Loucy (cell line): ENCODE measurements around the gene TBC1D24.

ENCODE experiments used
- H2AFZ ChIP-seq: fragments of 200-600 bp; sonication (generic); 2 replicates; pipeline ENCODE4 v1.6.0; 2016; ENCODE audit warnings: antibody characterized with exemption, mild to moderate bottlenecking, low read length, moderate library complexity
- H3F3A ChIP-seq: fragments of 200-600 bp; 2 replicates; pipeline ENCODE4 v1.6.0; 2016; ENCODE audit warnings: antibody characterized with exemption, low read depth, mild to moderate bottlenecking
- H3K27me3 ChIP-seq: fragments of 200-600 bp; sonication (generic); 2 replicates; pipeline ENCODE4 v1.6.1; 2014; ENCODE audit warnings: low read length, mild to moderate bottlenecking; ENCODE audit not compliant: insufficient read depth, poor library complexity, severe bottlenecking
- H3K36me3 ChIP-seq: fragments of 200-600 bp; sonication (generic); 2 replicates; pipeline ENCODE4 v1.6.1; 2016; ENCODE audit warnings: low read length; ENCODE audit not compliant: insufficient read depth
- H3K4me1 ChIP-seq: fragments of 200-600 bp; sonication (generic); 2 replicates; pipeline ENCODE4 v1.5.1; 2014; ENCODE audit warnings: low read length, mild to moderate bottlenecking; ENCODE audit not compliant: insufficient read depth, poor library complexity, severe bottlenecking
- H3K4me2 ChIP-seq: fragments of 200-600 bp; sonication (generic); 2 replicates; pipeline ENCODE4 v1.6.0; 2014; ENCODE audit warnings: antibody characterized with exemption, low read length, low read depth, mild to moderate bottlenecking; ENCODE audit not compliant: poor library complexity, severe bottlenecking
- H3K4me3 ChIP-seq: fragments of 200-600 bp; sonication (generic); 2 replicates; pipeline ENCODE4 v1.5.1; 2014; ENCODE audit warnings: low read length, mild to moderate bottlenecking, mixed read lengths; ENCODE audit not compliant: poor library complexity, severe bottlenecking
- H3K79me2 ChIP-seq: fragments of 200-600 bp; sonication (generic); 2 replicates; pipeline ENCODE4 v1.6.1; 2014; ENCODE audit warnings: low read length; ENCODE audit not compliant: insufficient read depth
- H3K9ac ChIP-seq: fragments of 200-600 bp; sonication (generic); 2 replicates; pipeline ENCODE4 v1.6.0; 2014; ENCODE audit warnings: mild to moderate bottlenecking, low read depth, low read length, moderate library complexity; ENCODE audit not compliant: poor library complexity, severe bottlenecking
- H3K9me2 ChIP-seq: fragments of 200-600 bp; sonication (generic); replicated peaks from 2 replicates; pipeline ENCODE4 v1.6.1; 2016; ENCODE audit warnings: low read depth, low read length, mixed read lengths
- H3K9me3 ChIP-seq: fragments of 200-600 bp; sonication (generic); 2 replicates; pipeline ENCODE4 v1.6.1; 2014; ENCODE audit warnings: mild to moderate bottlenecking, antibody characterized with exemption, low read length, low read depth; ENCODE audit not compliant: insufficient read depth
- H4K20me1 ChIP-seq: fragments of 200-600 bp; sonication (generic); 2 replicates; pipeline ENCODE4 v1.6.0; 2014; ENCODE audit warnings: antibody characterized with exemption, low read length, mild to moderate bottlenecking; ENCODE audit not compliant: insufficient read depth, poor library complexity, severe bottlenecking
- CTCF ChIP-seq: fragments of 200-600 bp; sonication (generic); conservative IDR thresholded peaks from 2 replicates; pipeline ENCODE4 v1.5.1; 2014; ENCODE audit warnings: mild to moderate bottlenecking, antibody characterized with exemption, low read length
- EZH2phosphoT487 ChIP-seq: fragments of 200-600 bp; IDR thresholded peaks from 2 replicates; pipeline ENCODE4 v1.6.1; 2018; ENCODE audit warnings: antibody characterized with exemption, mild to moderate bottlenecking, moderate library complexity, borderline replicate concordance

Gene TBC1D24

DNA sequence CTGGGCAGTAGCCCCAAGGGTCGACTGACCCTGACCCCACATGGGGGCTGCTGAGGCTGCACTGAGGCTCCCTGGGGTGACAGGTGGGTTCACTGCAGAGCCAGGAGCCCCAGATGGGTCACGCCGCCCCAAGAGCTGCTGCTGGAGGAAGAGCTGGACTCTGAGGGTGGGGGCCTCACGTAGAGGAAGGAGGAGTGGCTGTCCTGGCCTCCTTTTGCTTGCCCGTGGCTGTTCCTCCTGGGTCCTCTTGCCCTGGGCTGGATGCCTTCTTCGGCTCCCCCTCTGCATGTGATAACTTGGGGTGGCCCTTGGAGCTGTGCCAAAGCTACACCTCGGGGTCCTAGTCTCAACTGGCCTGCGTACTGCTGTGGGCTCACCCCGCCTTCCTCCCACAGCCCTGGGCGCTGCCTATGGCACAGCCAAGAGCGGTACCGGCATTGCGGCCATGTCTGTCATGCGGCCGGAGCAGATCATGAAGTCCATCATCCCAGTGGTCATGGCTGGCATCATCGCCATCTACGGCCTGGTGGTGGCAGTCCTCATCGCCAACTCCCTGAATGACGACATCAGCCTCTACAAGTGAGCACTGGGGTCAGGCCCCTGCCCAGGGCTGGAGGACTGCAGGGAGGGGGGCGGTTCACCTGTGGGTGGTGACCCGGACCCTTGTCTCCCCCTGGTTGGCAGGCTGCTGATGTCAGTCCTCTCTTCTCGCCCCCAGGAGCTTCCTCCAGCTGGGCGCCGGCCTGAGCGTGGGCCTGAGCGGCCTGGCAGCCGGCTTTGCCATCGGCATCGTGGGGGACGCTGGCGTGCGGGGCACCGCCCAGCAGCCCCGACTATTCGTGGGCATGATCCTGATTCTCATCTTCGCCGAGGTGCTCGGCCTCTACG lies 44.1 kb downstream of the TBC1D24 start:
- H3K36me3 ChIP-seq: no peaks in the 10 kb centered on the region

DNA sequence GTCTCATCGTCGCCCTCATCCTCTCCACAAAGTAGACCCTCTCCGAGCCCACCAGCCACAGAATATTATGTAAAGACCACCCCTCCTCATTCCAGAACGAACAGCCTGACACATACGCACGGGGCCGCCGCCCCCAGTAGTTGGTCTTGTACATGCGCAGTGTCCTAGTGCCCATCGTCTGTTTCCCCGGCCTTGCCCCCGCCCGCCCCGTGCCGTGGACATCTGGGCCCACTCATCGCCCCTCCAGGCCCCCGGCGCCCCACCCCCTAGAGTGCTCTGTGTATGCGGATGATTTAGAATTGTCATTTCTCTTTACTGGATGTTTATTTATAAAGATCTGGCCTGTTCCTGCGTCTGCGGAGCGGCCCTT lies 44.8 kb downstream of the TBC1D24 start:
- TF ChIP-seq CTCF (no peak), EZH2phosphoT487 (no peak)
- peaks cover 6% of the 10 kb centered on the region for H4K20me1 ChIP-seq
- peak overlapping the region; percentile 32 for H3K4me3 ChIP-seq
- H3K27me3 ChIP-seq: no peaks in the 10 kb centered on the region
- peaks cover 8% of the 10 kb centered on the region for H3K4me1 ChIP-seq
- no peaks in the 10 kb centered on the region for H3F3A ChIP-seq
- no peaks in the 10 kb centered on the region for H3K9me2 ChIP-seq
- H3K9ac ChIP-seq: no peak overlapping the region
- no peak overlapping the region for H2AFZ ChIP-seq
- H3K9me3 ChIP-seq: no peaks in the 10 kb centered on the region
- H3K36me3 ChIP-seq: no peaks in the 10 kb centered on the region
- peaks cover 43% of the 10 kb centered on the region for H3K79me2 ChIP-seq
- H3K4me2 ChIP-seq: no peak overlapping the region

More for the DNA sequence above, 44.1 kb downstream of the TBC1D24 start:
- Histone ChIP-seq H3K9me3 (no peaks in the 10 kb centered on the region), H3K9ac (no peak overlapping the region), H3K27me3 (no peaks in the 10 kb centered on the region), H3K4me1 (peaks cover 8% of the 10 kb centered on the region), H4K20me1 (peaks cover 9% of the 10 kb centered on the region), H3K9me2 (no peaks in the 10 kb centered on the region), H3K4me3 (no peak overlapping the region), H2AFZ (no peak overlapping the region), H3F3A (no peaks in the 10 kb centered on the region), H3K4me2 (no peak overlapping the region), H3K79me2 (peaks cover 50% of the 10 kb centered on the region)
- TF ChIP-seq EZH2phosphoT487 (no peak), CTCF (no peak)

DNA sequence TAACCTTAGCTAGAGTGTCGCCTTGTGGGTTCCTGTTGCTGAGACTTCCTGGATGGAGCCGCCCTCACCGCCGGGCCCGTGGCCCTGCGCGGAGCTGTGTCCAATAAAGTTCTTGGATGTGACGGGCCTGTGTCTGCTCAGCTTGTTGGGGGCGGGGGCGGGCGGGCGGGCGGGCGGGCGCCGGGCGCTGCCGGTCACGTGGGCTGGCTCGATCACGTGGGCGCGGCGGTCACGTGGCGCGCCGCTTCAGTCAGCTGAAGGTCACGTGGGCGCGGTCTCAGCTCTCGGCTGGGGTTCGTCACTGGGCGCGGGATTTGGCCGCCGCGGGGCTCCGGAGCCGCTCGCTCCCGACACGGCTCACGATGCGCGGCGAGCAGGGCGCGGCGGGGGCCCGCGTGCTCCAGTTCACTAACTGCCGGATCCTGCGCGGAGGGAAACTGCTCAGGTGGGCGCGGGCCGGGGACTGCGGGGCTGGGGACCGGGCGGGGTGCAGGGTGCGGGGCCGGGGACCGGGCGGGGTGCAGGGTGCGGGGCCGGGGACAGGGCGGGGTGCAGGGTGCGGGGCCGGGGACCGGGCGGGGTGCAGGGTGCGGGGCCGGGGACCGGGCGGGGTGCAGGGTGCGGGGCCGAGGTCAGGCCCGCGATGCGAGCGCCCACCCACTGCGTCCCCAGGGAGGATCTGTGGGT lies 45.3 kb downstream of the TBC1D24 start, which contains the start of gene AMDHD2:
TSS of gene AMDHD2 (plus strand) at position 275 of the 687 bp plus-strand sequence. CDS start at position 363, 88 bp downstream.
- Histone ChIP-seq H3K4me2 (peak within 1 kb of the TSS; percentile 46), H3K4me1 (peaks cover 4% of the 10 kb centered on the region), H3K79me2 (peaks cover 38% of the 10 kb centered on the region), H3F3A (no peaks in the 10 kb centered on the region), H3K9me3 (no peaks in the 10 kb centered on the region), H3K9me2 (no peaks in the 10 kb centered on the region), H4K20me1 (peaks cover under 1% of the 10 kb centered on the region), H3K4me3 (peak within 1 kb of the TSS; percentile 65), H3K9ac (no peak within 1 kb of the TSS), H3K36me3 (no peaks in the 10 kb centered on the region), H2AFZ (no peak within 1 kb of the TSS), H3K27me3 (no peaks in the 10 kb centered on the region)
- TF ChIP-seq CTCF (no peak), EZH2phosphoT487 (no peak)
